Ureter (tissue), 1 donor: ENCODE data around the gene MTG1. TPM values are rescaled to one million over a fixed set of nuclear protein-coding genes. Genes with fewer than 3 reads are reported as not detected.
"Not testable (repeated sequence)": the region's sequence is repeated elsewhere in the genome, so short reads cannot be mapped to it uniquely, and the experiment has no call there.

Source experiments
- DNase-seq: peaks from one replicate; pipeline ENCODE4 v3.0.0-alpha.2; 2020; ENCODE audit warnings: low spot score
- total RNA-seq: library from RNA; stranded (reverse); gene quantifications from one replicate; pipeline ENCODE4 v1.2.4, GENCODE V29; 2023
- donor health status: DM: yes; HTN: yes; CAD: no.

MTG1 gene
- total RNA-seq, 1 donor from 2014 or later, result 66.2 TPM

DNA sequence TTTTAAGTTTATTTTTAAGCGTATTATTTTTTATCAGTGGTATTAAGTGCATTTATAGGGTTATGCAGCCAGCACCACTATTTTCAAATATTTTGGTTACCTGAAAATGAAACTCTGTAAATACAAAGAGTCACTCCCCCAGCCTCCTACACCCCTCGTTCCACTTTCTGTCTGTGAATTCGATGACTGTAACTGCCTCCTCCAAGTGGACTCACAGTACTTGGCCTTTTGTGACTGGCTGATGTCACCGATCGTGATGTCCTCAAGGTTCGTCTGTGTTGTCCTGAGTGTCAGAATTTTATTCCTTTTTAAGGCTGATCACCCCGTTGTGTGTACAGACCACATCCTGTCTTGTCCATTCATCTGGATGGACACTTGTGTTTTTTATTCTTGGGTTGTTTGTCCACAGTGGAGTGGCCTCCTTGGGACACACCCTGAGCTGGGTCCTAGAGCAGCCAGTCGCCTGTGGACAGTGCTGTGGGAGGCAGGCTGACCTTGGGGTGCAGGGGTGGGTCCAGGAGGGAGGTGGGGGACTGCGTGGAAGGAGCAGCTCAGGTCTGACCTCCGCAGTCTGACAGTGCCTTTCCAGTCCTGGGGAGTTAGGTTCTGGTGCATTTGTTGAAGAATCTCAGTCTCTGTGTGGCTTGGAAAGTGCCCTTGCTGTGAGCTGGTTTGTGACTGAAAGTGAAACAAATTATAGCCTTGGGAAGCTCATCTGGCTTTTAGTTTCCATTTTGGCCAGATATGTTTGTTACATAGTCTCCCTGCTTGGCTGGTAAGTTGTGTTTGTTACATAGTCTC, 6.9 kb downstream of the MTG1 start:
- no peak for DNase-seq

DNA sequence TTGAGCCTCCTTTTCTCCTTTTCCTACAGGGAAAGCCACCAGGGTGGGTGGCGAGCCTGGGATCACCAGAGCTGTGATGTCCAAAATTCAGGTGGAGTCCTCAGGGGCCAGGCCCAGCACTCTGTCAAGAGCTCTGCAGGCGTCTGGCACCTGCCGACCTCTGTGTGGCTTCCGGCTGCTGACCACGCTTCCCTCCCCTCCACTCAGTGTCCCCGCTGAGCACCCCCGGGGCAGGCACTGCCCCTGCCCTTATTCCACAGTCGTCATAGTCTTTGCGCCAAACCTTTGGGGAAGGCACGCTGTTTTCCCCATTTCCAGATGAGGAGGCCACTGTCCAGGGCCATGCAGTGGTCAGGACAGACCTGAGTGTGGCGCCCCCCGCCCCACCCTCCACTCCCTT, 7.5 kb downstream of the MTG1 start:
- no peak for DNase-seq

DNA sequence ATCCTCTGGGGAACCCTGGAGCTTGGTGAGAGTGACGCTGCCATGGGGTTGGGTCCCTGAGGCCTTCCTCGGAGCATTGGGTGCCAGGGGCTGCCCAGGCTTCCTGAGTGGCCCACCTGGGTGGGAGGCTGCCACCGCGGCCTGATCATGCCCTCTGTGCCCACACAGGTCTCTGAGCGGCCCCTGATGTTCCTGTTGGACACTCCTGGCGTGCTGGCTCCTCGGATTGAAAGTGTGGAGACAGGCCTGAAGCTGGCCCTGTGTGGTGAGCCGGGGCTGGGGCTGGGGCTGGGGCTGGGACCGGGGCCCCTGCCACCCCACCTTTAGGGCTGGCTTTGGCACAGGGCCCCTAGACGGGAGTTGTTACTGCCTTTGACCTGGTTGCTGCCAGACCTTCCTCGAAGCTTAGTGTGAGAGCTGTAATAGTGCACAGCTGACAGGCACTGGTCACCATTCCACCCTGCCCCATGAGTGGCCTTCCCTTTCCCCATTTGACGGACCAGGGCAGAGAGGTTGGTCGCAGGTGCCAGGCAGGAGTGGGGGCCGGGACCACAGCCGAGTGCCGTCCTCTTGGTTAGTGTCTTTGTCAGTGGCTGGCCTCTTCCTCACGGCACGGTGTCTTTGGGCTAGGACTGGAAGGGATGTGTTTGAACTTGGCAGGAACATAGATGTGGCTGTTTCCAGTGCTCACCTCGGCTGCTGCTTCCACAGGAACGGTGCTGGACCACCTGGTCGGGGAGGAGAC, 8.2 kb downstream of the MTG1 start:
- DNase-seq, result no peak

DNA sequence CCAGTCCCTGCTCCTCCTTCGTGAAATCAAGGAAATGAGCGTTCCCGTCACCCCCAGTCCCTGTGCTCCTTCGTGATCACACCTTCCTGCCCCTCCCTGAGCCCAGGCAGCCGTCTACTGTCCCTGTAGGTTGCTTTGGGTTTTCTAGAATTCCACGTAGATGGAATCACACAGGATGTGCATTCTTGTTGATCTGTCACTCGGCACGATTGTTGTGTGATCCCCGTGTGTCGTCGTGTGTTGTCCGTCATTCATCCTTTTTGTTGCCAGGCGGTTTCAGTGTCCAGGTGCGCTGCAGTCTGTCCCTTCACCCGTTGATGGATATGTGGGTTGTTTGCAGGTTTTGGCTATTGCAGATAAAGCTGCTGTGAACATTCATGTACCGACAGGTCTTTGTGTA, 9.4 kb downstream of the MTG1 start:
- no peak for DNase-seq

DNA sequence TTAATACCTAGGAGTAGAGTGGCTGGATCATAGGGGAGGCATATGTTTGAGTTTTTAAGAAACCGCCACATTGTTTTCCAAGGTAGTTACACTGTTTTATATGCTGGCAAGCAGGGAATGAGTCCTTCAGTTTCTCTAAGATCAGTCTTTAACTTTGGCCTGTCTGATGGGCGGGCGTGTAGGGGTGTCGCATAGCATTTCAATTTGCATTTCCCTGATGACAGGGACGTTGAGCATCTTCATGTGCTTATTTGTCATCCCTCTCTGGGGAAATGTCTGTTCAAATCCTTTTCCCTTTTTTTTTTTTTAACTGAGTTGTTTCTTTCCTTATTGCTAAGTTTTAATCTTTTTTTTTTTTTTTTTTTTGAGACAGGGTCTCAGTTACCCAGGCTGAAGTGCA, 9.8 kb downstream of the MTG1 start:
- DNase-seq, result no peak

DNA sequence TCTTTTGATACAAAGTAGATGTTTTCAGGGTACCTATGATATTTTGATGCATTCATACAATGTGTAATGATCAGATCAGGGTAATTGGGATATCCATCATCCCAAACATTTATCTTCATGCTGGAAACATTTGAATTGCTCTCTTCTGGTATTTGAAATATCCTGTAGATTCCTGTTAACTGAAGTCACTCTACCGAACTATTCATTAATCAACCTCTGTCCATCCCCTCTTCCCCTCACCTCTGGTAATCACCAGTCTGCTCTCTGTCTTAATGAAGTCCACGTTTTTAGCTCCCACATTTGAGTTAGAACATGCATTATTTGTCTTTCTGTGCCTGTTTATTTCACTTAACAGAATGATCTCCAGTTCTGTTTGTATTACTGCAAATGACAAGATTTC, 11.3 kb downstream of the MTG1 start:
- no peak for DNase-seq

DNA sequence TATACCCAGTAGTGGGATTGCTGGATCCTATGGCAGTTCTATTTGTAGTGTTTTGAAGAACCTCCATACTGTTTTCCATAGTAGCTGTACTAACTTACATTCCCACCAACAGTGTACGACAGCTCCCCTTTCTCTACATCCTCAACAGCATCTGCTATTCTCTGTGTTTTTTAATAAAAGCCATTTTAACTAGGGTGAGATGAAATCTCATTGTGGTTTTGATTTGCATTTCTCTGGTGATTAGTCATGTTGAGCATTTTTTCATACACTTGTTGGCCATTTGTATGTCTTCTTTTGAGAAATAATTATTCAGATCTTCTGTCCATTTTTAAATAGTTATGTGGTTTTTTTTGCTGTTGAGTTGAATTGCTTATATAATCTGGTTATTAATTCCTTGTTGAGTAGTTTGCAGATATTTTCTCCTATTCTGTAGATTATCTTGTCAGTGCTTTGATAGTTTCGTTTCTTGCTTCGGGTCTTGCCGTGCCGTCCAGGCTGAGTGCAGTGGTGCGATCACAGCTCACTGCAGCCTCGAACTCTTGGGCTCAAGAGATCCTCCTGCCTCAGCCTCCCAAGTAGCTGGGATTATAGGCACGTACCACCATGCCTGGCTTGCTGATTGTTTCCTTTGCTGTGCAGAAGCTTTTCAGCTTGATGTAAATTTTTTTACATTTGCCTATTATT, 12.0 kb downstream of the MTG1 start:
- DNase-seq, result no peak

DNA sequence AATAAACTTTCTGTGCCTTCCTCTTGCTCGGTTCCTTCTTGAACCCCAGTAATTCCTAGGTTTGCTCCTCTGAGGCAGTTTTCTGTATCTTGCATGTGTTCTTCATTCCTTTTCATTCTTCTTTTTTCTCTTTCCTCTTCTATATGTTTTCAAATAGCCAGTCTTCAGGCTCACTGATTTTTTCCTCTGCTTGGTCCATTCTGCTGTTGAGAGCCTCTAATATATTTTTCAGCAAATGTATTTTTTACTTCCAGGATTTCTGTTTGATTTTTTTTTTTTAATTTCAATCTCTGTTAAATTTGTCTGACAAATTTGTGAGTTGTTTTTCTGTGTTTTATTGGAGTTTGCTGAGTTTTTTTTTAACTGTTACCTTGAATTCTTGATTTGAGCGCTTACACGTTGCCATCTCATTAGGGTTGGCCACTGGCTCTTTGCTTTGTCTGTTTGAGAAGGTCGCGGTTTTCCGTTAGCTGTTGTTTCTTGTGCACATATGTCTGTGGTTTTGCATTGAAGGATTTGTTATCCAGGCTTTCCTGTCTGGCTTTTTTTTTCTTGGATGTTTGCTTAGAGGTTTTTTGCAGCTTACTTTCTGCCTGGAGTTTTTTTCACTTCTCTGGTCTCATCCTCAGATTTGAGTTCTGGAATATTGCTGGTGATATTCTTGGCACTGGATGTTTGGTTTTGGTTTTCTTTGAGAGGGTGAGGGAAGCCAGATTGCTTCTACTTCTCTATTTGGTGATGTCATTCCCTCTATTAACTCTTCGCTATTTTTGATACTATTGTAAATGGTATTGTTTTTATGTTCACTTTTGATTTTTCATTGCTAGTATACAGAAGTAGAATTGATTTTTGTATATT, 17.8 kb downstream of the MTG1 start:
- DNase-seq, result no peak

DNA sequence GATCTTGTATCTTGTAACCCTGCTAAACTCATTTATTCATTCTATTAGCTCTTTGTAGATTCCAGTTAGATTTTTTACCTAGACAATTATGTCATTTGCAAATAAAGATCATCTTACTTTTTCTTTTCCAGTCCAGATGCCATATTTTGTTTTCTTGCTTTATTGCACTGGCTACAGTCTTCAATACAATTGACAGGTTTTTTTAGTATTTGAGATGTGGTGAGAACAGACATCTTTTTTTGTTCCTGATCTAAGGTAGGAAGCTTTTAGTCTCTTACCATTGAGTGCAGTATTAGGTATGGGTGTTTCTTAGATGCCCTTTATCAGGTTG, 18.4 kb downstream of the MTG1 start:
- no peak for DNase-seq

DNA sequence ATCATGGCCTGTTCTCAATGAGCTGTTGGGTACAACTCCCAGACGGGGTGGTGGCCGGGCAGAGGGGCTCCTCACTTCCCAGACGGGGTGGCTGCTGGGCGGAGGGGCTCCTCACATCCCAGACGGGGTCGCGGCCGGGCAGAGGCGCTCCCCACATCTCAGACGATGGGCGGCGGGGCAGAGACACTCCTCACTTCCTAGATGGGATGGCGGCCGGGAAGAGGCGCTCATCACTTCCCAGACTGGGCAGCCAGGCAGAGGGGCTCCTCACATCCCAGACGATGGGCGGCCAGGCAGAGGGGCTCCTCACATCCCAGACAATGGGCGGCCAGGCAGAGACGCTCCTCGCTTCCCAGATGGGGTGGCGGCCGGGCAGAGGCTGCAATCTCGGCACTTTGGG, 20.4 kb downstream of the MTG1 start:
- not testable (repeated sequence) for DNase-seq

DNA sequence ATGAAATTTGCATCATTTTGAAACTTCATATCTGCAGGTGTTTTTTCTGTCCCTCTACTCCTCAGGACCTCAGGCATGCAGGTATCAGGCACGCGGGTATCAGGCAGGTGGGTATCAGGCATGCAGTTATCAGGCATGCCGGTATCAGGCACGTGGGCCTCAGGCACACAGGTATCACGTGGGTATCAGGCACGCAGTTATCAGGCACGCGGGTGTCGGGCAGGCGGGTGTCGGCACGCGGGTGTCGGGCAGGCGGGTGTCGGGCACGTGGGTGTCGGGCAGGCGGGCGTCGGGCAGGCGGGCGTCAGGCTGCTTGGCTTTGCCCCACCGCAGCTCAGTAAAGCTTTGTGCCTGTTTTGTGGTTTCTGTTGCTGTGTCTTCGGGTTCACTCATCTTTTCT, 21.8 kb downstream of the MTG1 start:
- DNase-seq, result no peak

DNA sequence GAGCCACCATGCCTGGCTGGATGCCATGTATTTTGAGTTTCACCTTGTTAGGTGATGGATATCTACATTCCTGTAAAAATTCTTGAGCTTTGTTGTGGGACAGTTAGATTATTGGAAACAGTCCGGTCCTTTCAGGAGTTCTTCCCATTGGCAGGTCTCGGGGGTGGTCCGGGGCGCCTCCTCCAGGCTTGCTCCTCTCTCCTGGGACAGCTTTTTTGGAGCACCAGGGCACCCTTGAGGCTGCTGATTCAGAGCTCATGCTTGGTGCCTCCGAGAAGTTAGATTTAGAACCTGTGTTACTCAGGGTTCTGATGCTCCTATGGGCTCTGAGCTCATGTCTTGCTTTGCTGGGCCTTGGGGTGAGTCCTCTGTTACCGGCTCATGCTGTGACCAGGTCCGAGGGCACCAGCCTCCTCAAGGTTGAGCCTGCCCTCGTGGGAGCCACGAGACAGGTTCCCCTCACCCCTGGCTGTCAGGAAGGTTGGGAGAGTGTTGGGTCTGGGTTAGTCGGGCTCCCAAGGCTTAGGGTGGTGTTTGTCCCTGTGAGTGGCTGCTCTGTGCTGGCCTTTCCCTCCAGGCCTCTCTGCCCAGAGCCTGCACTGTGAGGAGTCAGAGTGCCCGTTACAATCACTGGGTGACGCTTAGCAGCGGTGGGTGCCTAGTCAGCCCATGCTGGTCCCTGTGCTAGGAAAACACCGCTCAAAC, 24.5 kb downstream of the MTG1 start:
- DNase-seq, result no peak

DNA sequence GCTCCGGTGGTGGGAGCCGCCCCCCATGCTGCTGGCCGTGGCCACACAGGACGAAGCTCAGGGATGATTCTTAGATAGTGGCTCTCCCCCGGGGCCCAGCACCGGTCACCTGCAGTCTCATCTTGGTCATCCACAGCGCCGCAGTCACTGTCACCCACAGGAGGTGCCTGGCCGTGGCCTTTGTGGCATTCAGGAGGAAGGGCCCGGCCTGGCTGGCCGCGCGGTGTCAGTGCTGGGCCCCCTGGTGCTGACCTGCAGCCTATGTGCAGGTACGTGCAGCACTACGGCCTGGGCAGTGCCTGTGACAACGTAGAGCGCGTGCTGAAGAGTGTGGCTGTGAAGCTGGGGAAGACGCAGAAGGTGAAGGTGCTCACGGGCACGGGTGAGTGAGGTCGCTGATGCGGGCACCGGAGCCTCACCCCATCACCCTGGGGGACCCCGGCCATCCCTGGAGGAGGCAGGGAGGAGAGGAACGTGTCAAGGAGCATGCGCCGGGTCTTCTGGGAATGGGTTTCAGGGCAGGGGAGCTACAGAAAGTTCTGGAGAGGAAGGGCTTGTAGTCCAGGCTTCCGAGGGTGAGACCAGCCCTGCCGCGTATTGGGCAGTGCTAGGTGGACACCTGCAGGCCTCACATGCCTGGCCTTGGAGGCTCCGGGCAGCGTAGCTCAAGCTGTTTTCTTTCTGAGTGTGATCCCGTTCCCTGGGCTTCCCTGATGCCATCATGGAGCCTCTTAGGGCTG, 25.4 kb downstream of the MTG1 start:
- no peak for DNase-seq

DNA sequence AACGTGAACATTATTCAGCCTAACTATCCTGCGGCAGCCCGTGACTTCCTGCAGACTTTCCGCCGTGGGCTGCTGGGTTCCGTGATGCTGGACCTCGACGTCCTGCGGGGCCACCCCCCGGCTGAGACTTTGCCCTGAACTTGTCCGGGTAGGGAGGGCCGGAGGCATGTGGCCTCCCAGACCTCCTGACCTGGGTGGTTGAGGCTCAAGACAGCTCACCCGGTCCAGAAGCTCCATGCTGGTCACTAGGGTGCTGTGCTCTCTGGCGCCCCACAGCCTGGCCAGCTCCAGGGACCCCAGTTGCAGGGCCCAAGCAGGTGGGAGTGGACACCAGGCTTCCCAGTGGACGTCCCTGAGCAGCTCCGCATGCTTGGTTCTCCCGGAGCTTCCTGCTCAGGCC, 26.1 kb downstream of the MTG1 start:
- DNase-seq, result no peak

DNA sequence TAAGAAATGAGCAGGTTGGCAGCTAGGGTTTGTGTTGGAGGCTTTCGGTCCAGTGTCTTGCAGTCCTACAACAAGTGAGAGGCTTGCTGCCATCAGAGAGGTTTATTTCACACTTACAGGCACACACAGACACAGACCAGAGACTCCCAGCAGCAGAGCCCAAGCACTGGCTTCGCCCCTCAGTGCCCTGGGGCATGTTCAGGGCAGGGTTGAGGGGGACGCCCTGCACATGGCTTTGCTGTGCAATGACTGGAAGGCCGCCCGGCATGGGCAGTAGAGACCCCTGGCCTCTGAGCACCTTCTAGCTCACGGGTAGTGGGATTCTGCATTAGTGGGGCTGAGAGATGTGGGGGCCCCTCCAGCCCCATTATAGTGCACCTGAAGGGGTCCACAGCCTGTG, 26.6 kb downstream of the MTG1 start:
- DNase-seq, result no peak

DNA sequence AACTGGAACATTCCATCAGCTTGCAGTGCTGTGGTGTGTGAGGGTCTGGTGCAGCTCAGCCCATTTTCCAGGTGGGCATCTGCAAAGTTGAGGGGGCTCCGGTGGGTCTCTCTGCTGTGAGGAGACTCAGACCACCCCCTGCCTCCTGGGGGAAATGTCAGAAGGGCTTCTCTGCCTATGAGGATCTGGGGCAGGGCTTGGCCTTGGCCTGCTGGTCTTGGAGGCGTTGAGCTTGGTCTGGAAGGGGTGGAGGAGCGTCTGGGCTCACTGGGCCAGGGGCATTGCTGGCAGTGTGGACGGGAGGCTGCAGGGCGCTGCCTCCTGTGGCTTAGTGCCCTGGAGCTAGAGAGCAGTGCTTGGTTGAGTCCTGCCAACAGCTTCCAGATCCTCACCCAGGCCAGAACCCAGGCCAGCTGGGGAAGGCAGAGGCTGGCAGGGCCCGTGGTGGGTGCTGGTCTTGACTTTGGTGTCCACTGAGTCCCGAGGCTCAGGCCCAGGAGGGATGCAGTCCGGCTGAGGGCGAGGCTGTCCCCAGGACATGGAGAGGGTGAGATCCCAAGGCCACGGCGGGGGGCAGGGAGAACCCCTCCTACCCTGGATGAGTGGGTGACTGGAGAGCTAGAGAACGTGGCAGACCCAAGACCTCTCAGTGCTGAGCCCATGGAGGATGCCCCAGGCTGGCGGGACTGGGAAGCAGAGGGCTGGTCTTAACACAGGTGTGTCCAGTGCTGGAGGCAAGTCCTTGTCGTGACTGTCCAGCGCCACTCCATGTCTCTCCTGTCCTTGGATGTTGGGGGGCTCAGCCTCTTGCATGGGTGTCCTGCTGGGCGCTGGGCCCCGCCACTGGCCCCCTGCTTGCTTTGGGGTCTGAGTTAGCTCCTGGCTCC, 27.6 kb downstream of the MTG1 start:
- no peak for DNase-seq

DNA sequence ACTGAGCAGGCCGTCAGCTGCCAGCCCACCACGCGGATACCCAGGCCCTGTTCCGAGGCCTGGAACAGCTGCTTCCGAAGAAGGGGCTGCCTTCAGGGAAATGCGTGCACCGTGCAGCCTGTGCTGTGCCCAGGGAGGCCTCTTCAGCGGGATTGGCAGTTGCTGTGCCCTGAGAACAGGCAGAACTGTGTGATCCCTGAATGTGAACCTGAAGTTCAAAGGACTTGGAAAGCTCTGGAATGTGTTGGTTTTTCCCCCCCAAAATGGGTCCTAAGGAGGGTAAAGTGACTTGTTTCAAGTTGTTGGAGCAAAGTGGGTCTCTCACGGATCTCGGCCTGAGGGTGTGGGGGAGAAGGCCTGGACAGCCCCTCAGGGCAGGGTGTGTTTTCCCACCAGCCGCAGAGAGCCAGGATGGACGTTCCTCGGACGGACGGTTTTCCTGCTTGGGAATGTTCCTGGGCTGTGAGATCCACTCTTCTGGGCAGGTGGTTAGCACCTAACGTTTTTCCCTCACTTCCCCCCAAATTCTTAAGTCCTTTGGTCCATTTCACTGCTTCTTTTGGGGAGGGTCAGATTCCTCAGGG, 28.4 kb downstream of the MTG1 start:
- no peak for DNase-seq

DNA sequence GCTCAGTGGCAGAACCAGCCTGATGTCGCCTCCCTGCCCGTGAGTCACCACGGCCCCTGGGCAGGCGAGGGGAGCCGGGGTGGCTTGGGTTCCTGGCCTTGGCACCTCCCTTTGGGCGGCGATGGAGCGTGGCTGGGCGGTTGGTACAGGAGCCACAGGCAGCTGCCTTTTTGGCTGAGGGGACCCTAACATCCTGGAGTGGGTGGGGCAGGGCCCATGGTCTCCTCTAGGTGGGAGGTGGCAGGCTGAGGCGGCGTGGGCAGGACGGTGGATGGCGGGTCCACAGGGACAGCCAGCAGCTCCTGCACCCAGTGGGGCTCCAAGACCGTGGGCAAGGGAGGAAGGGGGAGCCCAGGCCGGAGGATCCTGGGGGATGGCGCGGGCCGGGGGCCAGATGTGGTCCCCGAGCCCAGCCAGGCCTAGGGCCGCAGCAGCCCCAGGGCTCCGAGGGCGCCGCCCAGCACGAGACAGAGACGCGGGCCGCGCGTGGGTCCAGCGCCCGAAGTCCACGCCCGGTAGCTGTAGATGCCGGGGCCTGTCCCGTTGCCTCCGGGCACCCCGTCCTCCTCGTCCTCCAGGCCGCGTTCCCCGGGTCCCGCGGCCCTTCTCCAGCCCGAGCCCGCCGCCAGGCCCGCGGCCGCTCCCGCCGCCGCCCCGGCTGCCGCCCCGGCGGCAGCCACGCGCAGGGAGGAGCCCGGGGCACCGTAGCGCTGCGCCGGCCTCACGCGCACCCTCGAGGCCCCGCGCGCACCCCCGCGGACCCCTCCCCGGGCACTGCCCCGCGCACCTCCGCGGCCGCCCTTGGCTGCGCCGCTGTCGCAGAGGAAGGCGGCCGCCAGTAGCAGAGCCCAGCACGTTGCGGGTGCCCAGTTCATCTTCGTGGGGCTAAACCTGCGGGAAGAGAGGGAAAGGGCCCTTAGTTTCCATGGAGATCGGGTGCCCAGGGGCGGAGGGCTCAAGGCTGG, 29.1 kb downstream of the MTG1 start:
- no peak for DNase-seq
